HS-5 (cell line): ENCODE results near the gene TRRAP.

Experiments
- DNase-seq: peaks from one replicate; pipeline ENCODE4 v3.0.0-alpha.2; 2012; ENCODE audit warnings: low read depth

Gene TRRAP

DNA sequence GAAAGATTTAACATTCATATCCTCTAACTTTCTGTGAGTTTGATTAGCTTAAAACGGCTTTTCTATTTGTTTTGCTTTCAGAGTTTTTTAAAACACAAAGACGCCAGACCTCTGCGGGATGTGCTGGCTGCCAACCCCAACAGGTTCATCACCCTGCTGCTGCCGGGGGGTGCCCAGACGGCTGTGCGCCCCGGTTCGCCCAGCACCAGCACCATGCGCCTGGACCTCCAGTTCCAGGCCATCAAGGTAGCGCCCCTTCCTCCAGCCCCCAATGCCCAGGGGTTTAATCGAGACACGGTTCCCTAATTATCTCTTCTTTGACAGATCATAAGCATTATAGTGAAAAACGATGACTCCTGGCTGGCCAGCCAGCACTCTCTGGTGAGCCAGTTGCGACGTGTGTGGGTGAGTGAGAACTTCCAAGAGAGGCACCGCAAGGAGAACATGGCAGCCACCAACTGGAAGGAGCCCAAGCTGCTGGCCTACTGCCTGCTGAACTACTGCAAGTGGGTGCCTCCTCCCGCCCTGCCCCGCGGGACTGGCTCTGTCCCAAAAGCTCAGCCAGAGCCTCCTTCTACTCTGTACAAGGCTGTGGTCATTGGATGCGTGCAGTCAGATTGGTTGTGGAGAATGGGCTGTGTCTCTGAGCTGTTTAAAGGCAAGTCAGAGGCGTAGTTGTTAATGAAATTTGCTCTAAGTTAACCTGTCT lies 71.2 kb downstream of the TRRAP start:
- no peak for DNase-seq

DNA sequence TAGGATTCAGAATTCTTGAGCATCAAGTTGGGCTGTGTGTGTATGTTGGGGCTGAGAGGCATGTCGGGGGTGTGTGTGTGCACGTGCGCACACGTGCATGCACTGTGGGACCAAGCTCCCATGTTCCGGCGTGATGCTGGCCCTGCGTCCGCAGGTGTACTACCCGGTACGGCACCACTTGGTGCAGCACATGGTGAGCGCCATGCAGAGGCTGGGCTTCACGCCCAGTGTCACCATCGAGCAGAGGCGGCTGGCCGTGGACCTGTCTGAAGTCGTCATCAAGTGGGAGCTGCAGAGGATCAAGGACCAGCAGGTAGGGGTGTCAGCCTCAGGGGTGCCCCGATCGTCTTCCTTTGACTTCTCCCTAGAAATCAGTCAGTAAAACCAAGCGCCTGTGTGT lies 77.7 kb downstream of the TRRAP start:
- DNase-seq = no peak

DNA sequence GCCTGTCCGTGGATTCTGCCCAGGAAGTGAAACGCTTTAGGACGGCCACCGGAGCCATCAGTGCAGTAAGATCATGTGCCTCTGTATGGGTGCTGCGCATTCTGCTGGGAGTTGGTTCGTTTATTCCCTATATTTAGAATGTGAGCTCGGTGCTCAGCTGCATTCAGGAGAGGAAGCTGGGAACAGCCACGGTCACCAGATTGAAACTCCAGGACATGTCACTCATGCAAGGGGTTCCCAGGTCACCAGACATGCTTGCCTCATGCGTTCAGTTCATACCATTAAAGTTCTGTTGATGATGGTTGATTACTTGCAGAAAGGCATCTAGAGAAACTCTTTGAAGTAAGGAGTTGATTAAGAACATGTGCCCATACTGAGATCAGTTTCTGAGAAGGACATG lies 78.1 kb downstream of the TRRAP start:
- no peak for DNase-seq

DNA sequence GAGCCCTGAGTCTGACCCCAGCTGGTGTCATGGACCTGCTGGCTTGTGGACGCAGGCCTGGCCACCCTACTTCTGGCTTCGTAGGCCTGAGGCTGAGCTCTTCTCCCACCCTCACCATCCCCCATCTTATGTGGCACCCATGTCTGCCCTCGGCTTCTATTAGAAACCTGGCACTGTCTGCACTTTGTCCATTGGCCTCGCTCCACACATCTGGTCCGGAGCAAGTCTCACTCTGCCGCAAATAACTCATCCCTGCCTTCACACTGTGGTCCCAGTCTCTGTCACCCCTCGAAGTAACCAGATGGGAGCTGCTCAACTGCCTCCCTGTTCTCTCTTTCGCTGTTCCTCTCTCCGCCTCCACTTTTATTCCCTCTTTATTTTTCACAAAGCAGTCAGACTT lies 78.6 kb downstream of the TRRAP start:
- no peak for DNase-seq

DNA sequence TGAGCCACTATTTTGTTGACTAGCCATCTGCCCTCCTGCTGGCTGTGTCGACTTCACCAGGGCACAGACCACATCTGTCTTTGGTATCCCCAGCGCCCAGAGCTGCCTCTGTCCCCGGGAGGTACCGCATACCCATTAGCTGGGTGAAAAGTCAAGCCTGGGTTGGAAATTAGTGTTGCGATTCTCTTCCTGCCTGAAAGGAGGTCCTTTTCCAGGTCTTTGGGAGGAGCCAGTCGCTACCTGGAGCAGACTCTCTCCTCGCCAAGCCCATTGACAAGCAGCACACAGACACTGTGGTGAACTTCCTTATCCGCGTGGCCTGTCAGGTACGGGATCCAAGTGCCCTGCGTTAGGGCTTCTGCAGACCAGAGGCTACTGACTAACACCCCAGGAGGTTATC lies 79.4 kb downstream of the TRRAP start:
- DNase-seq = no peak

DNA sequence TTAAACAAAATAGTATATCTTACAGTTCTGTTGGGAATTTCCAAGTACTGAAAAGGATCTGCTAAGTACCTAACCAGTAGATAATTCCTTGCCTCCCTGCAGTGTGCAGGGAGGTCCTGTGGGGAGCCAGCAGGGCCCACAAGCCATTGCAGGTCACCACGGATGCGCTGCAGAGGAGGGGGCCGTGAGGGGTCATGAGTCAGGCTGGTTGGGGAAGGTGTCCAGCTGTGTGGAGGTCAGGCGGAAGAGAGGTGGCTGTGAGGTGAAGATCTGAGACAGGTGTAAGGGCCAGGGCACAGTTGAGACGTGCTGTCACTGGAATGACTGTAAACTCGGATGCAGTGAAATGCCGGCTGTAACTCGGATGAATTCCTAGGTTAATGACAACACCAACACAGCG lies 80.6 kb downstream of the TRRAP start:
- DNase-seq = no peak

DNA sequence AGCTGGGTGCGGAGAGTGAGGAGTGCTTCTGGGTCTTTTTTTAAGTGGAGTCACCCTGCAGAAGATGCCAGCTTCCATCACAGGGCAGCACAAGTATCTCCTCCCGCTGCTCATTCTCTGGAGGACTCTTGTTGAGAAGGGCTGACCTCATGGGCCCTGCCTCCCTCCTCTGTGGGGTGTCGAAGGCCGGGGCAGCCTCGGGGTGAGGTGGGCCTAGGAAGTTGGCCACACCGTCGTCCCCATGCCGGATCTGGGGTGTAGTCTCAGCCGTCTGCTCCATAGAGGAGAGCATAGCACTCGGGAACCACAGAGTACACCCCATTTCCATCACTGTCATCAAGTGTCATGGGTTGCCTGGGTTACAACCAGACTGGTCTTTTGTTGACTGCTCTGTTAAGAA lies 85.0 kb downstream of the TRRAP start:
- no peak for DNase-seq

DNA sequence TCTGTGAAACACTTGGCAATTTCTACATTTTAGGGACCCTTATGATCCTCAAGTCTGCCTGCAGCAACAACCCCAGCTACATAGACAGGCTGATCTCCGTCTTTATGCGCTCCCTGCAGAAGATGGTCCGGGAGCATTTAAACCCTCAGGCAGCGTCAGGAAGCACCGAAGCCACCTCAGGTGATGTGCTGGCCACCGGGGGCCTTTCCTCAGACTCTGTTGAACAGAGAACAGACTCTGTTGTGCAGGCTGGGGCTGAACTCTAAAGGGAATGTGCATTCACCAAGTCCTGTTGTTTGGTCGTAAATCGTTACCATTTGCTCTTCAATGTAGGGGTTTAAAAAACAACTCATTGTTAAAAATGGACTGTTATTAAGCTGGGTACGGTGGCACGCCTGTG lies 86.3 kb downstream of the TRRAP start:
- DNase-seq = no peak

DNA sequence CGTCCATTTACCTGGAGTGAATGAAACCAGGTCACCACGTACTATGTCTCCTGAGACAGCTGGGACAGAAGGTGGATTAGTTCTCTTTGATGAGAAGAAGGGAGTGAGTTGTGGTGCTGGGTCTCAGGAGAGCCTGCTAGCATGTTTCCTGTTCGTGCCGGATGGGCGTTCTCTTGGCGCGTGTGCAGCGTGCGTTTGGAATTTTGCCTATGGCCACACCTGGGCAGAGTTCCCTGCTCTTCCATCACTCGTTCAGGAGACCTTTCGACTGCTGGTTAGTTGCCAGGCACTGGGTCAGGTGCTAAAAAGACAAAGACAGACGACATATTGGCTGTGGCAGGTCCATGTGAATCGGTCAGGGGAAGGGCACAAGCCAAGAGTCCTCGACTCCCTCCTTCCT lies 90.3 kb downstream of the TRRAP start:
- DNase-seq = no peak

DNA sequence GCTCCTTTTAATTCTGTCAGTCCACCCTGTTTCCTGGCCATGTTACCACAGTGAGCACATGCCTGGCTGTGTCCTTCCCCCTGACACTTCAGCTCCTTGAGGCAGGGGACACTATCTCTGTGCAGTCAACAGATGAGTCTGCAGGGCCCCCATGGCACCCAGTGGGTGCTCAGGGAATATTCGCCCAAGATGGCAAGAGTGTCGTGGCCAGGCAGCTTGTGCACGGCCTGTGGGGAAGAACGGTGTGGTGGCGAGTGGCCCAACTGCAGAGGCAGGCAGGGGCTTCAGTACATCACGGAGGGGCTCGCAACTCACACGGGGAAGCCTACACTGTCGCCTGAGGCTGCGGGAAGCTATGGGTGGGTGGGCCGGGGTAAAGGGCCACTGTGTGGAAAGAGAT lies 91.1 kb downstream of the TRRAP start:
- DNase-seq = no peak

DNA sequence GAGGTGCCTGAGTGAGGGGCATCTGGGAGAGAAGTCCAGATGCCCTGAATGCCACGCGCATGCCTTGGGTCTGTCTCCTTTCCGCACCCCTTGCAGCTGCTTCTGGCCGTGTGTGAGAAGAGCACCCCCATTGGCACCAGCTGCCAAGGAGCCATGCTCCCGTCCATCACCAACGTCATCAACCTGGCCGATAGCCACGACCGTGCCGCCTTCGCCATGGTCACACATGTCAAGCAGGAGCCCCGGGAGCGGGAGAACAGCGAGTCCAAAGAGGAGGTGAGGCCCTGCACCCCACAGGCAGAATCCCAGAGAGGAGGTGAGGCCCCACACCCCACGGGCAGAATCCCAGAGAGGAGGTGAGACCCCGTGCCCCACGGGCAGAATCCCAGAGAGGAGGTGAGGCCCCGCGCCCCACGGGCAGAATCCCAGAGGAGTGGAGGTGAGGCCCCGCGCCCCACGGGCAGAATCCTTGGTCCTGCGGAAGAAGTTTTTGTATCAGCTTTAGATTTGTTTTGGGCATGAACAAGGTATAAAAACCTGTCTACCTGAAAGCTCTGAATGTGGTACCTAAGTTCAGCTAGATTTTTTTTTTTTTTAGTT lies 91.8 kb downstream of the TRRAP start:
- DNase-seq = no peak

DNA sequence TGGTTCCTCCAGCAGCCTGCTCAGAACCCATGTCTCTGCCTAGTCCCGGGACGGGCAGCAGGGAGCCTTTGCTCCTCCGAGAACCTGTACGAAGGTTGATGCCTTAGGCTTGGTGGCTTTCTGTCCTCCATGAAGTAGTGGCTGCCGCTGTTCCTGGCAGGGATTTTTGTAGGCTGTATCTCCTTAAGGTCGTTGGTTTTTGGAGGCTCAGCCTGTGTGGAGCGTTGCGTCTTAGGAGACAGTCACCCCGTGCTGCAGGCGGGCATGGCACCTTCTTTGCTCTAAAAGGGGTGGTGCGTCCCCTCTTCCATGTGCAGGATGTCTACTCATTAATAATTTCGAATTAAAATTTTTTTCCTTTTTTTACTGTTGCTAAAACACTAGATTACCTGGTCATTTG lies 92.5 kb downstream of the TRRAP start:
- DNase-seq = no peak

DNA sequence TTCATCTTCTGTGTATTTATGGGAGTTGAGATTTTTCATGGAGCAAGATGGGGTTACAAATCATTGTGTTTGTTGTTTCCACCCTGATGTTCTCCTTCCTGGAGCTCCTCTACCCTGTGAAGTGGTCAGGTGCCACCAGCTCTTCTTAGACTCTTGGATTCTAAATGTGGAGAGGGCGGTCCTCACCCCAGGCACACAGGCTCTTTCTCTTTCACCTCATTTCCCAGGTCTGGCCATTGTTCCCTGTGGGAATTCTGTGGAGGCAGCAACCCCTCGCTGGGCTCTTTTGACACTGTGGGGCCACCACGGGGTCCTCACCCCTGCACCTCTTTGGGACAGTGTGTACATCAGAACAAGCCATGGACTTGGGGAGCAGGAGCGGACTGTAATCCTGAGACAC lies 95.9 kb downstream of the TRRAP start:
- no peak for DNase-seq

DNA sequence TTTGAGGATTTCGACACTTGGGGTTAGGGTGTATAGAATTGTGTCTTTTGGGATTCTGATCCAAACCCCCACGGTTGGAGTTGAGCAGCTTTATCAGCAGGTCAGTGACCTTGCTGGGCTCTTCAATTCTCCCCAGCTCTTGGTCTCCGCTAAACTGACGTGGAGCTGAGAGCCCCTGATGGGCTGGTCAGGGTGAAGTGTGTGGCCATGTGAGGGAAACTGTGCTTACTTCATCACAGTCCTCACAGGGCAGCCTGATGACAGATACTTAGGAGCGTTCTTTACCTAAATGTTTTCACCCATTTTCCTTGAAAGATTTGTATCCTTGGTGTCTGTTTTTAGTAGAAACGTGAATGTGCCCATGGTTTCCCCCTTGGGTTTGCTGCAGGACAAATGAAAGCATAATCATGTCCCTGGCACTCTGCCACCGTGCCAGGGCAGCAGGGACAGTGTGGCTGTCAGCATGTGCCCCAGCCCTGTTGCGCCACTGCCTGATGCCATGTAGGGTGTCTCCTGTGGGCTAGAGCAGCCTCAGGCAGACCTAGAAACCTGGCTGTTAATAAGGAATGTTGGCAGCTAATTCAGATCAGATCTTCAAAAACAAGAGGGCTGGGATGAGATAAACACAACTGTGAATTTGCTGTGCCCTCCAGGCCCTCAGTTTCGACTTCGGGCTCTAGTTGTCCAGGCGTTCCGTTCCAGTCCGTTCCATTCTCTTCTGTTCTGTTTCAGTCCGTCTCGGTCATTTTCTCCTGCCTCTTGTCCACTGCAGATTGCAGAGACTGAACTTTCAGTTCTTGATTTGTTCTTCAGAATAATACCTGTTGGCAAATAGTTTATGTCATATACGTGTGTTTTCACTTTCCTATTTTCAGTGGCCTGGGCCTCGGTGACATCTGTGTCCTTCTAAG lies 96.8 kb downstream of the TRRAP start:
- DNase-seq = no peak

DNA sequence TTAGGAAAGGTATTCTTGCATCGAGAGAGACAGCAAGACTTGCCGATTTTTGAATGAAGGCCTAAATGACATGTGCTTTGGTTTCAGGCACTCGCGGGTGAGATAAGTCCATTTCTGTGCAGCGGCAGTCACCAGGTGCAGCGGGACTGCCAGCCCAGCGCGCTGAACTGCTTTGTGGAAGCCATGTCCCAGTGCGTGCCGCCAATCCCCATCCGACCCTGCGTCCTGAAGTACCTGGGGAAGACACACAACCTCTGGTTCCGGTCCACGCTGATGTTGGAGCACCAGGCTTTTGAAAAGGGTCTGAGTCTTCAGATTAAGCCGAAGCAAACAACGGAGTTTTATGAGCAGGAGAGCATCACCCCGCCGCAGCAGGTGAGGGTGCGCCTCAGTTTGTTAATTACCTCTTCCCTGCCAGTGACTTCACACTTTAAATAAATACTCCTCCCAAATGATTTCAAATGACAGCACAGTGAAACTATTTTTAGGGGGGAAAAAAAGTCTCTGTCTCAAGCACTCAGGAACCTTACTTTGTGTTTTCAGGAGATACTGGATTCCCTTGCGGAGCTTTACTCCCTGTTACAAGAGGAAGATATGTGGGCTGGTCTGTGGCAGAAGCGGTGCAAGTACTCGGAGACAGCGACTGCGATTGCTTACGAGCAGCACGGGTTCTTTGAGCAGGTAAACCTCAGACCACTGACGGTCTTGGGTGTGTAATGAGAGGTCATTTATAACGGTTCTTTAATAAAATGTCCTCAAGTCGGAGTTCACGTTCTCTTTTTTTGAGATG lies 98.3 kb downstream of the TRRAP start:
- no peak for DNase-seq

DNA sequence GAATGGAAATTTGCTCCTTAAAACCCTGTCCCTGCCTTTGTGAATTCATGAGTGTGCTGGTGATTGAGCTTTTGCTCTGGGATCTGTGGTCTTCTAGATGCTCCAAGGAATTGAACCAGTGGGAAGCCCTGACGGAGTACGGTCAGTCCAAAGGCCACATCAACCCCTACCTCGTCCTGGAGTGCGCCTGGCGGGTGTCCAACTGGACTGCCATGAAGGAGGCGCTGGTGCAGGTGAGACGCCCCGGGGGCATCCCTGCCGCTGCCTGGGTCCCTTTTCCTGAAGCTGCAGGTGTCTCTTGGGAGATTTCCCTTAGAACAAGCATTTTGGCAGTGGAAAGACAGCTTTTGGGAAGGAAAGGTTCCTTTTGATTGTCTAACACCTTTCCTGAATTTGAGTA lies 100.3 kb downstream of the TRRAP start:
- DNase-seq = no peak

DNA sequence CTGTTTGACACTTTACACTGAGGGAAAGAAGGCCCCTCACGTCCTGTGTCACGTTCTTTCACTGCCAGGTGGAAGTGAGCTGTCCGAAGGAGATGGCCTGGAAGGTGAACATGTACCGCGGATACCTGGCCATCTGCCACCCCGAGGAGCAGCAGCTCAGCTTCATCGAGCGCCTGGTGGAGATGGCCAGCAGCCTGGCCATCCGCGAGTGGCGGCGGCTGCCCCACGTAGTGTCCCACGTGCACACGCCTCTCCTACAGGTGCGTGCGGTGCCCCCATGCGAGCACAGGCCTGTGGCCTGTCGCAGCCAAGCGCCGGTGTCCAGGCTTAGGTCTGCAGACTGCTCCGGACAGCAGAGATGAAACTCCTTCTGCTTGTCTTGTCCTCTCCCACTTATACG lies 103.4 kb downstream of the TRRAP start:
- DNase-seq = no peak

DNA sequence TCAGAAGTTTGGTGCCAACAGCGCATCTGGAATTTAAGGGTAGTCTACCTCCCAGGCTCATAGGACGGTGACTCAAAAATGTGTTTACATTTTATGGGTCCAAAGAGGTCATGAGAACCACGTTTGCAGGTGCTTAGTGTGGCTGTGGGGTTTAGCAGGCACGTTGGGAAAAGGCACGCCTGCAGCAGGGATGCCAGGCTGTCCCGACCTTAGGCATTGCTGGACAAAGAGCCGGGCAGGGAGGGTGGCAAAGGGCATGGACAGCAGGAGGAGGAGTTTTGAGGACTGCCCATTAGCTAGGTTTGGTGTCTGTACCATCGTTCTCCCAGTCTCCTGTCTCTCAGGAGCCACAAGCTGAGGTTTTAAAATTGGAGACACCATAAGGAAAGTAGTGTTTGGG lies 104.4 kb downstream of the TRRAP start:
- DNase-seq = no peak

DNA sequence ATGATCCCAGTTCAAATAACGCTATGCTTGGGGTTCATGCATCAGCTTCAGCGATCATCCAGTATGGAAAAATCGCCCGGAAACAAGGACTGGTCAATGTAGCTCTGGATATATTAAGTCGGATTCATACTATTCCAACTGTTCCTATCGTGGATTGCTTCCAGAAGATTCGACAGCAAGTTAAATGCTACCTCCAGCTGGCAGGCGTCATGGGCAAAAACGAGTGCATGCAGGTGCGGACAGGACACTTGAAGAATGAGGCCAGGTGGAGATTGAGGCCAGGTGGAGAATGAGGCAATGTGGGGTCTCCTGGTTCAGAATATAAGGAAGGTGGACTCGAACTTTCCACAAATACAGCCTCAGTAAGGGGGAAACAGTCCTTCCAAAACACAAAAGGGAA lies 105.8 kb downstream of the TRRAP start:
- no peak for DNase-seq

DNA sequence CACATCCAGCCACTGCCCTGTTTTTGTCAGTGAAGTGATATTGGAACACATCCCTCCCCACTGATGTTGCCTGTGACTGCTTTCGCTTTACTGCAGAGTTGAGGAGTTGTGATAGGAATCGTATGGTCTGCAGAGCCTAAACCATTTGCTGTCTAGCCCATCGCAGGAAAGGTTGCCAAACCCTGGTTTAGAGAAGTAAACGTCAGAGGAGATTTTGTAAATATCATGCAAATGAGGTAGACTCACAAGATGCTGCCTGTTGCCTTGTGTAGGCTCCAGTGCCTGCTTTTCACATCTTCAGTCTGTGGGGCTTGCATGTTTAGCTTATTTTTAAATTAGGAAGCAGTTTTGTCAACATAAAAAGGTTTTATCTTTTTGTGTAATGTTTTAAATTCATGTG lies 107.1 kb downstream of the TRRAP start:
- DNase-seq = no peak

DNA sequence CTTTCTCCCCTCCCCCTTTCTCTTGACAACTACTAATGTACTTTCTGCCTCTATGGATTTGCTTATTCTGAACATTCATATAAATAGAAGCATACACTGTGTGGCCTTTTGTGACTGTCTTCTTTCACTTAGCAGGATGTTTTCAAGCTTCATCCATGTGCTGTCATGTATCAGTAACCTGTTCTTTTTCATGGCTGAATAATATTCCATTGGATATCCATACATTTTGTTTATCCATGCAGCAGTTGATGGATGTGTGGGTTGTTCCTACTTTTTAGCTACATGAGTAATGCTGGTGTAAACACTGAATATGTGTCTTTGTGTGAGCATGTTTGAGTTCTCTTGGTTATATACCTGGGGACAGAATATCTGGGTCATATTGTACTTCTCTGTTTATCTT lies 107.6 kb downstream of the TRRAP start:
- DNase-seq = no peak

DNA sequence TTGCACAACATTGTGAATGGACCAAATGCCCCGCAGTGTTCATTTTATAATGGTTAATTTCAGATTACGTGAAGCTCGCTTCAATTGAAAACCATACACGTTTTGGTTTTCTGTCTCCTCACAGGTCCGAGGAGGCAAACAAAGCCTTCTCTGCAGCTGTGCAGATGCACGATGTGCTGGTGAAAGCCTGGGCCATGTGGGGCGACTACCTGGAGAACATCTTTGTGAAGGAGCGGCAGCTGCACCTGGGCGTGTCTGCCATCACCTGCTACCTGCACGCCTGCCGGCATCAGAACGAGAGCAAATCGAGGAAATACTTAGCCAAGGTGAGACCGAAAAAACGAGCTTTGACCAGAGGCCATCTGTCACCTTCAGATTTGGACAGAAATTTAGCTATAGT lies 110.3 kb downstream of the TRRAP start:
- DNase-seq = no peak

DNA sequence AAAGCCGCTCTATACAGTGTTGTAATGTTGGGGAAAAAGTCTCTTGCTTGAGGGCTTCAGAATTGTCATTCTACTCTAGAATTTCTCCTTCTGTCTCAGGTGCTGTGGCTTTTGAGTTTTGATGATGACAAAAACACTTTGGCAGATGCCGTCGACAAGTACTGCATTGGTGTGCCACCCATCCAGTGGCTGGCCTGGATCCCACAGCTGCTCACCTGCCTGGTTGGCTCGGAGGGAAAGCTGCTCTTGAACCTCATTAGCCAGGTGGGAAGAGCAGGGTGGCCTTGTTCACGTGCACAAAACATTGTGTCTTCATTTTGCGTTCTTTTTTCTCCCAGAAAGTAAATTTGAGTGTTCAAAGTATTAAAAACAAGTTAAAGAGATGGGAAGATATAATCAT lies 112.0 kb downstream of the TRRAP start:
- no peak for DNase-seq
